SH-SY5Y (cell line): Measurements from ENCODE around the gene XBP1.

Experiments
- GATA2 ChIP-seq: IDR thresholded peaks from 2 replicates; pipeline ENCODE4 v1.6.1; 2011; ENCODE audit warnings: mild to moderate bottlenecking, low read depth, low read length
- GATA3 ChIP-seq: IDR thresholded peaks from 2 replicates; pipeline ENCODE4 v1.6.1; 2011; ENCODE audit warnings: low read depth, mild to moderate bottlenecking, low read length, moderate library complexity

Gene XBP1

DNA sequence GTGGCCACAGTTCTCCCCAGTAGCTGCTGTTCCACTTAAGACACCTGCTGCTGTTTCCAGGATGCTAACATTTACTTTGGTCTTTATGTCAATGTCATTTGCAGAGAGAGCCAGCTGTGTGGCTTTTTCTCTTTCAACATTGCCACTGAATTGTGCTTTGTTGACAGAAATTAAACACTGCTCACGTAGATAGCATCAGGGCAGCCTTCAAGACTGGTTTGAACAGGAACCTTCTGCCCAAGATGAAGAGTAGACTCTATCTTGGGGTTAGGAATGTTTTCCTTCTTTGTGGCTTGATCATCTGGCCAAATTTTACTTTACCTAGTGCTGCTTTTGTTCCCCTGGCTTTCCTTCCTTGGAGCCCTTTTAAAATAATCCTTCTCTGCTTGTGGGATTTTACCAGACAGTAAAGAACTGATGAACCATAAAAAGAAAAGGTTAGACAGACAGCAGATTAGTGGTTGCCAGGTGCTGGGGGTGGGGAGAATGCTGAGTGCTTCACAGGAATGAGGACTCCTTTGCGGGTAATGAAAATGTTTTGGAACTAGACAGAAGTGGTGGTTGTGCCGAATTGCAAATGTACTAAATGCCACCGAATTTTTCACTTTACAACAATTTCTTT, 22.7 kb upstream of the XBP1 start:
- TF ChIP-seq GATA2 (no peak), GATA3 (no peak)

DNA sequence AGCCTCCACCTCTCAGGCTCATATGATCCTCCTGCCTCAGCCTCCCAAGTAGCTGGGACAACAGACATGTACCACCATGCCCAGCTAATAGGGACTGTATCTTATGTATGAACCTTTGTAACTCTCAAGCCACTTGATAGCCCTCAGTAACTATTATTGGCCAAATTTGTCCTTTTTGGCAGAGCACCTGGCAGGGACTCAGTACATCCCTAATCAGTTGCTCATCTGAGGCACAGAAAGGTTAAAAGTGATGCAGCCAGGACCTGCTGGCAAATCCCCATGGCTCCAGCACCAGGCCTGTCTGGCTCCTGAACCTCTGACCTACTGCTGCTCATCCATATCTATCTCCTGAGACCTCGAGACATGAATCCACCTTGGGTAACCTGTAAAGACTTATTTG, 21.1 kb upstream of the XBP1 start:
- TF ChIP-seq GATA2 = no peak
- no peak for TF ChIP-seq GATA3

DNA sequence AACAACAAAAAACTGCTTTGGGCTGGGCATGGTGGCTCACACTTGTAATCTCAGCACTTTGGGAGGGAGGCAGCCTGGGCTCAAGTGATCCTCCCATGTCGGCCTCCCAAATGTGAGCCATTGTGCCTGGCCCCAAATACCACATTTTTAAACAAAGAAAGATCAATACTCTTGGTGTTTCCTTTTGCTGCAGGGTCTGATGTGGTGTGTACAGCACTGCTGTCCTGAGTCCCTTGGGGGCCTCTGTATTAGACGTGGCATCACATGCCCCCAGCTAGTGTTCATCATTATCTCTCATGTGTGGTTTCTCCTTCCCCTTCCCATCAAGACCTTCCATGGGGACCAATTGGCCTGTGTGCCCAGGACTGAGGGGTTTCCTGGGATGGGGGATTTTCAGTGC, 20.5 kb upstream of the XBP1 start:
- TF ChIP-seq GATA2 (no peak), GATA3 (no peak)

DNA sequence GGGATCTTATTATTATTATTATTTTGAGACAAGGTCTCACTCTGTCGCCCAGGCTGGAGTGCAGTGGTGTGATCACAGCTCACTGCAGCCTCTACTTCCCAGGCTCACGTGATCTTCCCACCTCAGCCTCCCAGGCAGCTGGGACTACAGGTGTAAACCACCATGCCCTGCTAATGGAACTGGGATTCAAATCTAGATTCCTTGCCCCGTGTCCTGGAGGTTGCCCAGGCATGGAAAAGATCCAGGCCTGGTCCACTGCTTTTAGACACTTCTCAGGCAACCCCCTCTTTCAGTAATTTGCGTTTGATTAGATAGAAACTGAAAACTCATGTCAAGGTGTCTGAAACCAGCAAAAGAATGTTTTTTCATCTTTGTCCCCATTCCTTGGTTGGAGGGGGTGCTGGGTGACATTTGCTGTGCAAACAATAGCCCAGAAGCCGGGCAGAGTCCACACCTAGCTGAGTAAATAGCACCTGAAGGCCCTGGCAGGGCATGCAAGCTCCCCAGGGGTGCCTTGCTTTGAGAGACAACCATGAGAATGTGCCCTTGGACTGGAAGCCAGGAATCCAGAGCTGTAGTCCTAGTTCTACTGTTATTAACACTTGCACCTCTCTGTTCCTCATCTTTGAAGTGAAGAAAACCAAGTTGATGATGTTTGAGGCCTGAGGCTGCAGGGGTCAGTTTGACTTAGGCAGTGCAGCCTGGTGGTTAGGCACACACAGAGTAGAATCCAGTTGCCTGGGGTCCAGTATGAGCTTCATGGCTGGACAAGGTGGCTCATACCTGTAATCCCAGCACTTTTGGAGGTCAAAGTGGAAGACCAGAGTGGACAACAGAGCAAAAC, 19.1 kb upstream of the XBP1 start:
- TF ChIP-seq GATA2 (no peak), GATA3 (no peak)

DNA sequence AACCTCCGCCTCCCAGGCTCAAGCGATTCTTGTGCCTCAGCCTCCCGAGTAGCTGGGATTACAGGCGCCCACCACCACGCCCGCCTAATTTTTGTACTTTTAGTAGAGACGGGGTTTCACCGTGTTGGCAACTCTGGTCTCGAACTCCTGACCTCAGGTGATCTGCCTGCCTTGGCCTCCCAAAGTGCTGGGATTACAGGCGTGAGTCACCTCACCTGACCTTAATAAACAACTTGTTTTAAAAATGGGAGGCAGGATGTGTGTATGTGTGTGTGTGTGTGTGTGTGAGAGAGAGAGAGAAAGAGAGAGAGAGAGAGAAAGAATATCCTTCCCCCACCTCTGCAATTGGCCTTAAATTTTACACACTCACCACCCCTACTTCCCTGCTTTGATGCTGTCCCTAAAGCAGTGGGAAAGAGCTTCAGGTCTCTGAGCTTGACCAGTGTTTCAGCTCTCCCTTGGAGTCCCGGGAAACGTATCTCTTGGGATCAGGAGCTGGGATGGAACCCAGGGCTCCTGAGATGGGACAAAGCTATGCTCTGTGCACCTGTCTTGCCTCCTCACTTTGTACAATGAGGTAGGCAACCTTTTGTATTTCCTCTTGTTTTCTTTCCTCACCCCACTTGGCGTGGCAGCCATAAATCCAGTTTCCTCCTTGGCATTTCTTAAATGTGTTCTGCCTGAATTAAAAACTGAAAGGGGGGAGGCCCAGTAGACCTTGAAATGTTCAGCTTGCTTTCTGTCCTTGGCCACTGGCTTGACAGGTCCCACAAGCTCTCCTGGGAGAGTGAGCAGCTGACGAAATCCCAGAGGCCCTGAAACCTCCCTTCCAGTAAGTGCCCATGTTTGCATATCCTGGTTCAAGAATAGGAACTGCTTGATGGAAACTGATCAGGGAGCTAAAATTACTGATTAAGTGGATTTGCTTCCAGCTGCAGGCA, 17.8 kb upstream of the XBP1 start:
- TF ChIP-seq GATA3 (no peak), GATA2 (no peak)

DNA sequence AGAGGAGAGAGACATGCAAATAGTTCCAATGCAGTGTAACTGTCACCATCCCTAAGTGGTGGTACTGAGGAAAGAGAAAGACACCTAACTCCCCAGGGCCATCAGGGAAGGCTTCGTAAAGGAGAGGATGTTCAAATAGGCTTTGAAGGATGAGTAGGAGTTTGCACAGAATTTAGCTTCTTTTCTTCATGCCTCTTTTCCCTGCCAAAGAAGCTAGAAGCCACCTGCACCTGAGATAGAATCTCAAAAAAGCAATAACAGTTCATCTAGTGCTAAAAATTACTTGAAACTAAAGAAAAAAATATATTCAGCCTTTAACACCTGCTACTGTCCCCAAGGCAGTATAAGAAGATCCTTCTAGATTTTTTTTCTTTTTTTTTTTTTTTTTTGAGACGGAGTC, 16.7 kb upstream of the XBP1 start:
- no peak for TF ChIP-seq GATA3

DNA sequence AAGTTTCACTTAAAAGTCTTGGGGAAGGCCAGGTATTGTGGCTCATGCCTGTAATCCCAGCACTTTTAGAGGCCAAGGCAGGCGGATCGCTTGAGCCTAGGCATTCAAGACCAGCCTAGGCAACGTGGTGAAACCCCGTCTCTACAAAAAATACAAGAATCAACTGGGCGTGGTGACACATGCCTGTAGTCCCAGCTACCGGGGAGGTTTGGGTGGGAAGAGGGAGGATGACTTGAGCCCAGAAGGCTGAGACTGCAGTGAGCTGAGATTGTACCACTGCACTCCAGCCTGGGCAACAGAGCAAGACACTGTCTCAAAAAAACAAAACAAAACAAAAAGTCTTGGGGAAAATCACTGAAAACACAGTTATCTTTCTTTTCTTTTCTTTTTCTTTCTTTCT, 15.4 kb upstream of the XBP1 start:
- no peak for TF ChIP-seq GATA2
- TF ChIP-seq GATA3 = no peak

DNA sequence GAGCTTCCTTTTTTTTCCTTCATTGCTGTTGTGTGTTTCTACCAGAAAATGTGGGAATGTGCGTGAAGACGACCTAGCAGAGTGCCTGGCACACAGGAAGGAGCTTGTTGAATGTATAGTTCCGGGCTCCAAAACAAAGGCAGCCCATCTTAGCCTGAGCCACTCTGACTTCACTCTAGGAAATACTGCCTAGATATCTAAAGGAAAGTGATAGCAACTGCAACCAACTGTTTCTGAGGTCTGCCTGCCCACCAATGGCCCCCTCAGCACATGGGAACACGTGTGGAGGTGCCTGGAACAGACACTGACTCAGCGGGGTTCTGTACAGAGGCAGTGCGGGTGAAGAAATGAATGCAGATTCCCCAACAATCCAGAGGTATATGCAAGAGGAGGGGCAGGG, 14.7 kb upstream of the XBP1 start:
- TF ChIP-seq GATA3 (no peak), GATA2 (no peak)

DNA sequence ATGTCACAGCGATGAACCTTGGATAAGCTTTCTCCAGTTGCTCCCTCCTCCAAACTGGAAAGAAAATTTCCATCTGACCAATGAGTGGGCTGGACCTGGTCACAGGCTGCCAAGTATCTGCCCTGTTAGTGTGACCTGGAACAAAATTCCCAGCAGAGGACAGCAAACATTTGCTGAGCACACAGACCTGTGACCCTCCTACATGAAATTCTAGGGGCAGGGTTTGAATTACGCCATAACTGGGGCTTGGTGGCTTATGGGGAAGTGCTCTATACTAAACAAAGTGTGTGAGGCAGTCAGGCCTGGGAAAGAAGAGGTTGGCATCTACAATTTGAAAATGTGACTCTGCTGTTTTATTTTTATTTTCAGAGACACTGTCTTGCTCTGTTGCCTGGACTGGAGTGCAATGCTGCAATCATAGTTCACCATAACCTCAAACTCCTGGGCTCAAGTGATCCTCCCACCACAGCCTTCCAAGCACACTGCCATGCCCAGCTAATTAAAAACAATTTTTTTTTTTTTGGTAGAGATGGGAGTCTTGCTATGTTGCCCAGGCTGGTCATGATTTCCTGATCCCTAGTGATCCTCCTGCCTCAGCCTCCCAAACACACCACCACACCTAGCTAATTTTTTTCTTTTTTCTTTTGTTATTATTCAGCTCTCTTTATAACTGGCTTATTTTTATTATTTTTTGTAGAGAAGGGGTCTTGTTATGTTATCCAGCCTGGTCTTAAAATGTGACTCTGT, 13.6 kb upstream of the XBP1 start:
- TF ChIP-seq GATA2 (no peak), GATA3 (no peak)

DNA sequence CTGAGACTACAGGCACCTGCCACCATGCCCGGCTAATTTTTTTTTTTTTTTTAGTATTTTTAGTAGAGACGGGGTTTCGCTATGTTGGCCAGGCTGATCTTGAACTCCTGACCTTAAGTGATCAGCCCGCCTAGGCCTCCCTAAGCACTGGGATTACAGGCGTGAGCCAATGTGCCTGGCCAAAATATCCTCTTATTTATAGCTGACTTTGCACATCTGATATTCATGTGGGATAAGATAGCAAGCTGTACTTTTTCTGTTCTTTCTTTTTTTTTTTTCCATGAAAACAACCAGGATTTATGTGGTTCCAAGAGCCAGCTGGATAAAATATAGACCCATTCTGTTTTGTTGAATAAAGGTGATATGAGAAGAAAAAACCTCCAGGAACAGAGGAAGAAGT, 12.1 kb upstream of the XBP1 start:
- no peak for TF ChIP-seq GATA2
- TF ChIP-seq GATA3 = no peak

DNA sequence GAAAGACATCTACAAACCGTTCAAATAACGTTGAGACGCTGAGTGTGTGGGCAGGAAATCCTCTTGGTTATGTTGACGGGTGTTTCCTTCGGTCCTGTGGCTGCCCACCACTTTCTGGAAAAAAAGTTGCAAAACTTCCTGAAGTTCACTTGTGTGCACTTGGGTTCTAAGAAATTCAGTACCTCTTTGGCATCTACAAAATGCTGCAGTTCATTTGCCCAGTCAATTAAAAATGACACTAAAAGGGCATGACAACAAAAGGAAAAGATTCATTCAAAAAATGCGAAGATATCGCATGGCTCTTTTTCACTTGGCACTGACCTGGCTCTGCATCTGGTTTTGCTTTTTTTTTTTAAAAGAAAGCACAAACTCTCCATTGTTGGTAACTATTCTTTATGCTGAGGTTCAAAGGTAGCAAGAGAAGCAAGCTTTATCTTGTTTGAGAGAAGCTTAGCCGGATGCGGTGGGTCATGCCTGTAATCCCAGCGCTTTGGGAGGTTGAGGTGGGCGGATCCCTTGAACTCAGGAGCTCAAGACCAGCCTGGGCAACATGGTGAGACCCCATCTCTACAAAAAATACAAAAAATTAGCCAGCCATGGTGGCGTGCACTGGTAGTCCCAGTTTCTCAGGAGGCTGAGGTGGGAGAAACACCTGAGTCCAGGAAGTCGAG, 10.6 kb upstream of the XBP1 start:
- no peak for TF ChIP-seq GATA3
- TF ChIP-seq GATA2 = no peak

DNA sequence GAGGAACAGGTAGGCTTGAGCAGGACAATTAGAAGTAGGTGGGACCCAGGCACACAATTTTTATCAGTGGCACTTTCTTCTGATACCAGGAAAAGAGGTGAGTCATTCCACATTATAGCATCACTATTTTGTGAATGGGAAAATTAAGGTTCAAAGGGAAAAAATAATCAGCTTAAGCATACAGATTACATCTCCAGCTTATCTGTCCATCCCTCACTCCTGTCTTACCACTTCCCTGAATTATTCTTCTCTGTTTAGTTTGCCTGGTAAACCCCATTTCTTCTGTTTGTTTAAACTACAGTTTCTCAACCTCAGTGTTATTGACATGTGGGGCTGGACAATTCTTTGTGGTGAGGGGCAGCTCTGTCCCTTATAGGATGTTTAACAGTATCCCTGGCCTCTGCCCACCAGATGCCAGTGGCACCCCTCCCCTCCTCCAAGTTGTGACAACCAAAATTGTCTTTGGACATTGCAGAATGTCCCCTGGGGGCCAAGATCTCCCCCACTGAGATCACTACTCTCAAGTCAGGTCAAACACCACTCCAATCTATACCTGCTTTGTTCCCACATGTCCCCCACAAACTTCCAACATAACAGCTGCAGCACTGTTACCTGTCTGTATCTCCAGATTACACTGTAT, 8.5 kb upstream of the XBP1 start:
- no peak for TF ChIP-seq GATA2
- TF ChIP-seq GATA3 = no peak
